ENCODE results near the gene CDK2AP2. TPM values are rescaled to one million over a fixed set of nuclear protein-coding genes. Genes with fewer than 3 reads are reported as not detected.

The CDK2AP2 gene
- total and polyA plus RNA-seq, 9 of the 15 experiments (the other 6 are each of a cell fraction or from before 2014, with no cell fraction given) = 4.4 to 47.4 (median 21.7) TPM

GRCh38 chr11:67482827-67483798, 24.8 kb downstream of the CDK2AP2 start, which contains the start of gene AIP (continued):
- TF ChIP-seq FOXO4 (CRISPR knock-in tag; IDR thresholded peaks at IDR 0.05) = no peak
- no peak for TF ChIP-seq SMAD3 (CRISPR knock-in tag; conservative IDR thresholded peaks at IDR 0.05)
- TF ChIP-seq, protein P1, sequence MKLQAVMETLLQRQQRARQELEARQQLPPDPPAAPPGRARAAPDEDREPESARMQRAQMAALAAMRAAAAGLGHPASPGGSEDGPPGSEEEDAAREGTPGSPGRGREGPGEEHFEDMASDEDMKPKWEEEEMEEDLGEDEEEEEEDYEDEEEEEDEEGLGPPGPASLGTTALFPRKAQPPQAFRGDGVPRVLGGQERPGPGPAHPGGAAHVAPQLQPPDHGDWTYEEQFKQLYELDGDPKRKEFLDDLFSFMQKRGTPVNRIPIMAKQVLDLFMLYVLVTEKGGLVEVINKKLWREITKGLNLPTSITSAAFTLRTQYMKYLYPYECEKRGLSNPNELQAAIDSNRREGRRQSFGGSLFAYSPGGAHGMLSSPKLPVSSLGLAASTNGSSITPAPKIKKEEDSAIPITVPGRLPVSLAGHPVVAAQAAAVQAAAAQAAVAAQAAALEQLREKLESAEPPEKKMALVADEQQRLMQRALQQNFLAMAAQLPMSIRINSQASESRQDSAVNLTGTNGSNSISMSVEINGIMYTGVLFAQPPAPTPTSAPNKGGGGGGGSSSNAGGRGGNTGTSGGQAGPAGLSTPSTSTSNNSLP (IDR thresholded peaks at IDR 0.05; ENCODE audit: borderline replicate concordance, low read depth, low read length) = no peak
- TF ChIP-seq CREBBP (IDR thresholded peaks at IDR 0.05; ENCODE audit: low read depth, low read length) = no peak
- TF ChIP-seq ZC3H11A (IDR thresholded peaks at IDR 0.05; ENCODE audit: low read depth, low read length) = no peak
- peak; percentile 81 for TF ChIP-seq CREM (IDR thresholded peaks at IDR 0.05; ENCODE audit: low read depth)
- TF ChIP-seq MAFF (IDR thresholded peaks at IDR 0.05; ENCODE audit: low read length) = no peak
- no peak for TF ChIP-seq ZNF311 (CRISPR knock-in tag; IDR thresholded peaks at IDR 0.05)
- peak; percentile 28 for TF ChIP-seq RBBP5 (IDR thresholded peaks at IDR 0.05; ENCODE audit: borderline replicate concordance, insufficient read depth, low read length, poor library complexity, severe bottlenecking)
- no peak for TF ChIP-seq HLTF (IDR thresholded peaks at IDR 0.05)
- no peak for TF ChIP-seq ZFPM2 (CRISPR knock-in tag; IDR thresholded peaks at IDR 0.05)
- TF ChIP-seq ZNF140 (CRISPR knock-in tag; IDR thresholded peaks at IDR 0.05) = no peak
- TF ChIP-seq XRCC4 (IDR thresholded peaks at IDR 0.05; ENCODE audit: extremely low read depth, insufficient read depth, insufficient read length) = no peak
- TF ChIP-seq POLR3A (IDR thresholded peaks at IDR 0.05; ENCODE audit: borderline replicate concordance, extremely low read depth, insufficient read depth, insufficient read length) = no peak
- TF ChIP-seq E2F4 (CRISPR knock-in tag; IDR thresholded peaks at IDR 0.05; ENCODE audit: low read depth) = peak; percentile 93
- TF ChIP-seq PRMT5 (CRISPR knock-in tag; IDR thresholded peaks at IDR 0.05) = no peak
- no peak for TF ChIP-seq CBX2 (IDR thresholded peaks at IDR 0.05; ENCODE audit: insufficient read depth, low read length, poor library complexity, severe bottlenecking)
- TF ChIP-seq ID3 (CRISPR knock-in tag; IDR thresholded peaks at IDR 0.05) = no peak
- peak; percentile 77; the same call in 1 of the 2 replicates for TF ChIP-seq ID3 (tag; IDR thresholded peaks at IDR 0.05)
- TF ChIP-seq TOE1 (IDR thresholded peaks at IDR 0.05; ENCODE audit: borderline replicate concordance) = 0 out of 2 replicates have a peak, but pooled peaks have one; percentile 42
- peak; percentile 99 for TF ChIP-seq TOE1 (CRISPR knock-in tag; IDR thresholded peaks at IDR 0.05; ENCODE audit: borderline replicate concordance, low read depth)
- TF ChIP-seq CEBPB (tag; IDR thresholded peaks at IDR 0.05) = no peak
- TF ChIP-seq MCM7 (IDR thresholded peaks at IDR 0.05) = no peak
- no peak for TF ChIP-seq ZNF134 (CRISPR knock-in tag; conservative IDR thresholded peaks at IDR 0.05)
- TF ChIP-seq ZNF354B (CRISPR knock-in tag; IDR thresholded peaks at IDR 0.05) = no peak
